GM12878 (cell line): ENCODE results near the gene SOX6. TPM values are rescaled to one million over a fixed set of nuclear protein-coding genes. Genes with fewer than 3 reads are reported as not detected.

ENCODE experiments used
- ATAC-seq: fragments of 200-7000 bp; cut with Tn5 transposase; 3 replicates; pipeline ENCODE4 v1.9.1; 2020; ENCODE audit warnings: mild to moderate bottlenecking, moderate library complexity
- BruUV-seq: library from RNA; stranded (reverse); fragments of 400-500 nt; replicated peaks from 2 replicates; lab custom pipeline; 2021; lab: Mats Ljungman, UMichigan
- CTCF ChIA-PET: fragments of 300-600 bp; sonication (Branson Sonifier 250); formaldehyde crosslinking; extraction: SDS; loops from one replicate; lab custom pipeline; 2021; ENCODE audit warnings: inconsistent platforms; lab: Yijun Ruan, JAX
- POLR2A ChIA-PET: fragments of 350-600 bp; formaldehyde crosslinking; extraction: SDS; loops from one replicate; lab custom pipeline; 2021; ENCODE audit warnings: inconsistent platforms; lab: Charles Lee
- RAD21 ChIA-PET: fragments of 300-600 bp; sonication (Branson Sonifier 250); formaldehyde crosslinking; loops from one replicate; lab custom pipeline; 2023; ENCODE audit warnings: antibody characterized with exemption; ENCODE audit not compliant: unreplicated experiment; lab: Charles Lee
- SMC1A ChIA-PET: fragments of 300-600 bp; sonication (Branson Sonifier 250); formaldehyde crosslinking; loops from one replicate; lab custom pipeline; 2023; ENCODE audit not compliant: unreplicated experiment, uncharacterized antibody; lab: Charles Lee
- DNase-seq: peaks from one replicate; pipeline ENCODE4 v3.0.0-alpha.2; 2011; ENCODE audit warnings: low read depth, low spot score
- FAIRE-seq: peaks from 3 replicates; lab custom pipeline; 2011; peaks lifted over from hg19 to GRCh38; lab: Jason Lieb, UNC
- H2AFZ ChIP-seq: 2 replicates; pipeline ENCODE4 v1.6.0; 2011; ENCODE audit warnings: low read depth, low read length, control low read depth; ENCODE audit not compliant: control insufficient read depth
- H3K27ac ChIP-seq: 2 replicates; pipeline ENCODE4 v1.5.1; 2011; ENCODE audit warnings: control low read depth; ENCODE audit not compliant: control insufficient read depth, insufficient read depth
- H3K27me3 ChIP-seq, 2 experiments: replicated peaks in 1 of 2; 2 replicates each; pipeline versions ENCODE4 v1.6.0 to v1.6.1; 2011; ENCODE audit warnings: low read length in 1 of 2; ENCODE audit not compliant: control insufficient read depth in 2 of 2, insufficient read depth in 2 of 2
- H3K36me3 ChIP-seq, 2 experiments: 2 replicates each; pipeline ENCODE4 v1.5.1; 2011; ENCODE audit warnings: low read length in 1 of 2; ENCODE audit not compliant: control insufficient read depth in 2 of 2, insufficient read depth in 2 of 2
- H3K4me1 ChIP-seq: 2 replicates; pipeline ENCODE4 v1.6.1; 2011; ENCODE audit warnings: mild to moderate bottlenecking, low read length, moderate library complexity, mixed read lengths; ENCODE audit not compliant: control insufficient read depth, insufficient read depth
- H3K4me2 ChIP-seq: 2 replicates; pipeline ENCODE4 v1.6.0; 2011; ENCODE audit warnings: control low read depth; ENCODE audit not compliant: control insufficient read depth, insufficient read depth
- H3K4me3 ChIP-seq: fragments of 200-600 bp; sonication (generic); 2 replicates; pipeline ENCODE4 v1.5.1; 2016
- H3K79me2 ChIP-seq: 2 replicates; pipeline ENCODE4 v1.6.0; 2011; ENCODE audit warnings: low read length; ENCODE audit not compliant: control insufficient read depth, insufficient read depth
- H3K9ac ChIP-seq: 2 replicates; pipeline ENCODE4 v1.8.0; 2011; ENCODE audit warnings: low read length, control low read depth, mixed read lengths; ENCODE audit not compliant: control insufficient read depth, insufficient read depth
- H3K9me3 ChIP-seq: replicated peaks from 3 replicates; pipeline ENCODE4 v1.5.1; 2011; ENCODE audit warnings: mild to moderate bottlenecking, low read length; ENCODE audit not compliant: control insufficient read depth, insufficient read depth
- H4K20me1 ChIP-seq: 2 replicates; pipeline ENCODE4 v1.6.0; 2011; ENCODE audit not compliant: control insufficient read depth, insufficient read depth
- BHLHE40 ChIP-seq, 2 experiments: fragments of 450-650 bp in 1 of 2; IDR thresholded peaks; 2 replicates each; pipeline ENCODE4 v1.6.1; 2011 to 2017; ENCODE audit warnings: low read depth in 2 of 2, borderline replicate concordance in 1 of 2, improper control_type of control experiment in 1 of 2, low read length in 1 of 2, mild to moderate bottlenecking in 1 of 2
- CBFB ChIP-seq: IDR thresholded peaks from 2 replicates; pipeline ENCODE4 v1.6.1; 2016; ENCODE audit warnings: antibody characterized with exemption, low read depth
- CEBPB ChIP-seq, 2 experiments: fragments of 150-350 bp in 1 of 2; IDR thresholded peaks; 2 replicates each; pipeline ENCODE4 v1.6.1; 2012 to 2014; ENCODE audit warnings: low read depth in 2 of 2, low read length in 2 of 2, borderline replicate concordance in 1 of 2, inconsistent platforms in 1 of 2
- EED ChIP-seq: sonication (generic); IDR thresholded peaks from 2 replicates; pipeline ENCODE4 v1.6.1; 2016; ENCODE audit warnings: antibody characterized with exemption, low read depth
- KLF5 ChIP-seq: fragments of 450-650 bp; IDR thresholded peaks from 2 replicates; pipeline ENCODE4 v1.6.1; 2014; ENCODE audit warnings: mild to moderate bottlenecking; ENCODE audit not compliant: partially characterized antibody
- MYC ChIP-seq: IDR thresholded peaks from 2 replicates; pipeline ENCODE4 v1.6.1; 2011; ENCODE audit warnings: mild to moderate bottlenecking, low read length, moderate library complexity, inconsistent platforms; ENCODE audit not compliant: insufficient read depth, insufficient replicate concordance, insufficient read length, severe bottlenecking
- NR2F1 ChIP-seq: fragments of 450-650 bp; conservative IDR thresholded peaks from 2 replicates; pipeline ENCODE4 v1.6.1; 2017; ENCODE audit warnings: mild to moderate bottlenecking
- PML ChIP-seq: IDR thresholded peaks from 2 replicates; pipeline ENCODE4 v1.6.1; 2012; ENCODE audit warnings: low read length, inconsistent platforms
- SMARCA5 ChIP-seq: fragments of 450-650 bp; IDR thresholded peaks from 2 replicates; pipeline ENCODE4 v1.6.1; 2017; ENCODE audit warnings: mild to moderate bottlenecking
- in situ Hi-C: fragments of 300-500 bp; cut with MboI; formaldehyde crosslinking; loops from 9 replicates; pipeline ENCODE4 v1.14.3; 2018; ENCODE audit warnings: mixed read lengths
- intact Hi-C: fragments of 100-400 bp; cut with micrococcal nuclease; formaldehyde crosslinking; loops from one replicate; pipeline ENCODE4 v1.14.2; 2022; ENCODE audit not compliant: unreplicated experiment
- polyA plus RNA-seq, 11 experiments: library from polyadenylated mRNA; depleted of rRNA in 4 of 11; unstranded in 6 of 11; stranded (reverse) in 5 of 11; fragments of >200 nt; fragmentation: Nextera tagmentation in 4 of 11; fragmentation: Illumina TruSeq in 1 of 11; extraction: Ambion mirVana in 4 of 11; extraction: Trizol in 1 of 11; gene quantifications; 1 replicate in 1 of 11; 2 replicates in 10 of 11; pipeline versions ENCODE4 v1.2.1 to v1.2.3, GENCODE V29; 2011 to 2016; ENCODE audit warnings: inconsistent platforms in 2 of 11, missing spikeins in 2 of 11, low read depth in 1 of 11
- total RNA-seq, 4 experiments: library from RNA; depleted of rRNA in 3 of 4; stranded (reverse); fragments of >200 nt in 3 of 4; fragmentation: Illumina TruSeq in 1 of 4; extraction: Trizol in 1 of 4; gene quantifications; 2 replicates each; pipeline versions ENCODE4 v1.2.1 to v1.2.3, GENCODE V29; 2013 to 2021
- TF ChIP-seq, protein P1 (sequence below): IDR thresholded peaks from 2 replicates; pipeline ENCODE4 v1.6.1; 2011; ENCODE audit warnings: borderline replicate concordance, low read depth, mild to moderate bottlenecking, moderate library complexity, low read length; ENCODE audit not compliant: insufficient read depth, poor library complexity, severe bottlenecking

SOX6 gene
- total and polyA plus RNA-seq, 10 of the 15 experiments (the other 5 are each of a cell fraction or from before 2014, with no cell fraction given) = 0.03 to 0.71 (median 0.29) TPM; not detected in 4

DNA sequence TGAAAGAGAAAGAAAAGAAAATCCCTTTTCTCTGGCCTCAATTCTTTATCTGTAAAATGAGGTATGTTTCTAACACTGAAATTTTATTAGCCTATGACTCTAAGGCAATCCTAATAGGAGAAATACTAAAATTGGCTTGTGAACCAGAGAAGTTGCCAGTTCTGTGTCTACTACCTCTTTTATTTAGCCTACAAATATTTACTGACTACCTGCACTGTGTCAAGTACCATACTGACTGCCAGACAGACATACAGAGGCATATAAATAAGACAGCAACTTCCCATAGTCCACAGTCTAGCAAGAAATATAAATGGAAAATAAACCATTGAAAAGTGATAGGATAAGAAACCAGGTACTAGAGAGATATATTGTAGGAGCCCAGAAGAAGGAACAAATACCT, 2.4 kb upstream of the SOX6 start:
- FAIRE-seq = no peak
- Histone ChIP-seq H4K20me1 (no peaks in the 10 kb centered on the region), H2AFZ (no peak overlapping the region), H3K27me3 (no peaks in the 10 kb centered on the region; a peak in 2 of 4 replicates), H3K4me1 (no peaks in the 10 kb centered on the region), H3K36me3 (no peaks in the 10 kb centered on the region), H3K4me3 (no peak overlapping the region), H3K79me2 (no peaks in the 10 kb centered on the region), H3K9me3 (no peaks in the 10 kb centered on the region), H3K4me2 (no peak overlapping the region), H3K9ac (no peak overlapping the region), H3K27ac (no peak overlapping the region)
- BruUV-seq = no TSS peak
- DNase-seq = no peak
- ChIA-PET SMC1A (interaction anchor here (1.2 kb wide), 1 partner anchor 8 kb away, joined by 5 read pairs; no protein-coding TSS in a partner anchor), RAD21 (no interaction called here), CTCF (no interaction called here), POLR2A (no interaction called here)
- in situ Hi-C loops (no loop called here), intact Hi-C loops (no loop called here)
- ATAC-seq = no peak
- TF ChIP-seq SMARCA5 = no peak
- TF ChIP-seq CBFB = no peak
- no peak for TF ChIP-seq CEBPB (IDR thresholded peaks at IDR 0.05; ENCODE audit: borderline replicate concordance in 1 of 2, low read depth in 2 of 2, low read length in 2 of 2)
- TF ChIP-seq NR2F1 = no peak
- no peak for TF ChIP-seq MYC
- no peak for TF ChIP-seq BHLHE40 (IDR thresholded peaks at IDR 0.05; ENCODE audit: borderline replicate concordance in 1 of 2, low read depth in 2 of 2, low read length in 1 of 2)
- no peak for TF ChIP-seq KLF5
- TF ChIP-seq EED = no peak
- TF ChIP-seq, protein P1, sequence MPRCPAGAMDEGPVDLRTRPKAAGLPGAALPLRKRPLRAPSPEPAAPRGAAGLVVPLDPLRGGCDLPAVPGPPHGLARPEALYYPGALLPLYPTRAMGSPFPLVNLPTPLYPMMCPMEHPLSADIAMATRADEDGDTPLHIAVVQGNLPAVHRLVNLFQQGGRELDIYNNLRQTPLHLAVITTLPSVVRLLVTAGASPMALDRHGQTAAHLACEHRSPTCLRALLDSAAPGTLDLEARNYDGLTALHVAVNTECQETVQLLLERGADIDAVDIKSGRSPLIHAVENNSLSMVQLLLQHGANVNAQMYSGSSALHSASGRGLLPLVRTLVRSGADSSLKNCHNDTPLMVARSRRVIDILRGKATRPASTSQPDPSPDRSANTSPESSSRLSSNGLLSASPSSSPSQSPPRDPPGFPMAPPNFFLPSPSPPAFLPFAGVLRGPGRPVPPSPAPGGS = no peak
- no peak for TF ChIP-seq PML
